ENCODE measurements around the gene CMPK2. TPM values are rescaled to one million over a fixed set of nuclear protein-coding genes. Genes with fewer than 3 reads are reported as not detected.

The CMPK2 gene
- total RNA-seq, 1 experiment from 2014 or later: 0.52 TPM

- no peak overlapping the region for H3K4me3 Mint-ChIP-seq (ENCODE audit: unreplicated experiment)
- H3K36me3 ChIP-seq (ENCODE audit: control insufficient read depth, insufficient read depth, low read length): no peaks in the 10 kb centered on the region
- H3K4me1 Mint-ChIP-seq (ENCODE audit: low read depth, unreplicated experiment): no peaks in the 10 kb centered on the region
- ChIA-PET POLR2A (no interaction called here), CTCF (interaction anchor here (0.7 to 1.2 kb wide), 5 partner anchors 20 to 981 kb away, joined by 3 to 4 read pairs (median 3); no protein-coding TSS in a partner anchor)
- H3K27me3 Mint-ChIP-seq (ENCODE audit: insufficient read depth, unreplicated experiment): peaks cover 5% of the 10 kb centered on the region
- BruUV-seq (replicated peaks): no TSS peak
- TF ChIP-seq CTCF (IDR thresholded peaks at IDR 0.05; ENCODE audit: insufficient read depth in 1 of 2, low read depth in 1 of 2, low read length in 1 of 2, severe bottlenecking in 1 of 2, unreplicated experiment in 1 of 2): peak; percentile 54 to 57
- DNase-seq: no peak
- no peaks in the 10 kb centered on the region for H3K27me3 ChIP-seq (replicated peaks; ENCODE audit: control insufficient read depth, insufficient read depth, low read length)
- no peak overlapping the region for H3K4me3 ChIP-seq (ENCODE audit: low read depth, low read length)
- H3K4me1 ChIP-seq: no peaks in the 10 kb centered on the region
- H3K36me3 Mint-ChIP-seq (ENCODE audit: insufficient read depth, unreplicated experiment): no peaks in the 10 kb centered on the region
- H3K9me3 Mint-ChIP-seq (ENCODE audit: unreplicated experiment): no peaks in the 10 kb centered on the region
- intact Hi-C loops (cut with micrococcal nuclease; ENCODE audit: unreplicated experiment): loop anchor here (1.0 kb wide), 3 partner anchors 71 to 186 kb away; no protein-coding TSS in a partner anchor
- H3K9me3 ChIP-seq: no peaks in the 10 kb centered on the region
- no peak overlapping the region for H3K27ac Mint-ChIP-seq (ENCODE audit: unreplicated experiment)
Observed at GRCh38 chr2:6896930-6897759, 31.4 kb upstream of the CMPK2 start.

DNA sequence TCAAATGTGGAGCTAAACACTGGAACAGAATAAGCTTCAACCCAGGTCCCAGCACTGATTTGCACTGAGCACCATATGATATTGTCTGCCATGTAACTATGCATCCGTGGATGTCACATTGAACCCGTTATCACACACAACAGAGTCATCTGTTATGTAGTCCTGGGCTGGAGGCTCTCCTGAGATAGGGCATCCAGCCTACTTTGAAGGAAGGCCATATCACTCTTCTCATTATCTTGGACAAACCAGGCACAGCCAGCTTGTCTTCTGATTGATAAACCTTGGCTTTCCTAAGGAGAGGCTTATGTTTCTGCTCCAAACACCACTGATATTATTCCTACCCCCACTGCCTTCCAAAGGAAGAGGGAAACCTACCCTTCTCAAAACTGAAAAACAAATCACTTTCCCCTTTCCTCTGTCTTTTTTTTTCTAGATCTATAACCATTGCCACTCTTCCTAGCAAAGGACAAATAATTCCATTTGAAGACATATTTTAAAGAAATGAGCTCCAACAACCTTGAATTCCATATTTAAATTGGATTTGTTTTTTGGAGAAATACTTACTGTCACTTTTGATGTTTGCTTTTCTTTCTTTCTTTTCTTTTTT is 28.3 kb upstream of the CMPK2 start:
- Mint-ChIP-seq H3K27ac (ENCODE audit: unreplicated experiment) (no peak overlapping the region), H3K36me3 (ENCODE audit: insufficient read depth, unreplicated experiment) (no peaks in the 10 kb centered on the region), H3K9me3 (ENCODE audit: unreplicated experiment) (no peaks in the 10 kb centered on the region), H3K4me3 (ENCODE audit: unreplicated experiment) (no peak overlapping the region), H3K27me3 (ENCODE audit: insufficient read depth, unreplicated experiment) (peaks cover 5% of the 10 kb centered on the region), H3K4me1 (ENCODE audit: low read depth, unreplicated experiment) (no peaks in the 10 kb centered on the region)
- DNase-seq: no peak
- intact Hi-C loops (cut with micrococcal nuclease; ENCODE audit: unreplicated experiment): no loop called here
- Histone ChIP-seq H3K36me3 (ENCODE audit: control insufficient read depth, insufficient read depth, low read length) (no peaks in the 10 kb centered on the region), H3K4me3 (ENCODE audit: low read depth, low read length) (no peak overlapping the region), H3K4me1 (no peaks in the 10 kb centered on the region), H3K27me3 (replicated peaks; ENCODE audit: control insufficient read depth, insufficient read depth, low read length) (no peaks in the 10 kb centered on the region), H3K9me3 (no peaks in the 10 kb centered on the region)
- no peak for TF ChIP-seq CTCF (IDR thresholded peaks at IDR 0.05; ENCODE audit: insufficient read depth in 1 of 2, low read depth in 1 of 2, low read length in 1 of 2, severe bottlenecking in 1 of 2, unreplicated experiment in 1 of 2)
- ChIA-PET CTCF (no interaction called here), POLR2A (no interaction called here)
- BruUV-seq (replicated peaks): no TSS peak

DNA sequence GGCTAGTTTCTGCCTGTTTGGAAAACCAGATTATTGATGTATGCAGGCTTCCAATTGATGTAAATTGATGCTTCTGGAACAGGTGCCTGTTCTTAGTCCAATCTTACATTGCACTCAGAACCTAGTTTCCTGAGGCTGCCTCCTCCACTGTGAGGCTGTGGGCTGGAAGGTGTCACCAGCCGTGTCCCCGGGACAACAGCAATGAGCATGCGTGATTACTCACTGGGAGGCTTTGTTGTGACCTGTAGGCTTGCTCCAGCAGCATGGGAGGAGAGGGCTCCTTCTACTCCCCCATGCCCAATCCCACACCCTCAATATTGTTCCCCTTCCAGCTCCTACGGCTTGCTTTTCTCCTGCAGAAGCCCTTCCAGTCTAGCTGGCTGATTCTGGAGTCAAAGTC is 23.0 kb upstream of the CMPK2 start:
- H3K9me3 Mint-ChIP-seq (ENCODE audit: unreplicated experiment): peaks cover 9% of the 10 kb centered on the region
- no TSS peak for BruUV-seq (replicated peaks)
- intact Hi-C loops (cut with micrococcal nuclease; ENCODE audit: unreplicated experiment): no loop called here
- H3K4me1 Mint-ChIP-seq (ENCODE audit: low read depth, unreplicated experiment): no peaks in the 10 kb centered on the region
- H3K4me3 ChIP-seq (ENCODE audit: low read depth, low read length): no peak overlapping the region
- ChIA-PET POLR2A (no interaction called here), CTCF (no interaction called here)
- TF ChIP-seq CTCF (IDR thresholded peaks at IDR 0.05; ENCODE audit: insufficient read depth in 1 of 2, low read depth in 1 of 2, low read length in 1 of 2, severe bottlenecking in 1 of 2, unreplicated experiment in 1 of 2): no peak
- no peaks in the 10 kb centered on the region for H3K9me3 ChIP-seq
- no peak overlapping the region for H3K27ac Mint-ChIP-seq (ENCODE audit: unreplicated experiment)
- H3K4me3 Mint-ChIP-seq (ENCODE audit: unreplicated experiment): no peak overlapping the region
- no peaks in the 10 kb centered on the region for H3K36me3 ChIP-seq (ENCODE audit: control insufficient read depth, insufficient read depth, low read length)
- H3K27me3 Mint-ChIP-seq (ENCODE audit: insufficient read depth, unreplicated experiment): peaks cover 2% of the 10 kb centered on the region
- H3K36me3 Mint-ChIP-seq (ENCODE audit: insufficient read depth, unreplicated experiment): no peaks in the 10 kb centered on the region
- no peak for DNase-seq
- H3K4me1 ChIP-seq: no peaks in the 10 kb centered on the region
- no peaks in the 10 kb centered on the region for H3K27me3 ChIP-seq (replicated peaks; ENCODE audit: control insufficient read depth, insufficient read depth, low read length)

Measured in Caco-2 (cell line).